ENCODE measurements around the gene WDR46. TPM values are rescaled to one million over a fixed set of nuclear protein-coding genes. Genes with fewer than 3 reads are reported as not detected.
"Not testable (repeated sequence)": the region's sequence is repeated elsewhere in the genome, so short reads cannot be mapped to it uniquely, and the experiment has no call there.

WDR46 gene
- total RNA-seq, 1 donor from 2014 or later: 42.6 TPM

DNA sequence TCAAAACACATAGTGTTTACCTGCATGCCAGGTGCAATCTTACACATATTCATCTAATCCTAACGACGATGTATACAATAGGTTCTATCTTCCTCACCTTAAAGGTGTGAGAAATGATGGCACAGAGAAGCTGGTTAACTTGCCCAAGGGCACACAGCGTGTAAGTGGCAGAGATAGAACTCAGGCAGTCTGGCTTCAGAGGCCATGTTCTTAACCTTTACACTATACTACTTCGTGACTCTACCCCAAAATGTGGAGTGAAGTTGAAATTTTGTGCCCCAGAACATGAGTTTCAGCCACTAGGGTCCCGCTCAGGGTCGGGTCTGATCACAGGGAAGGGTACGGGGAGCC, 17.9 kb downstream of the WDR46 start:
- no peak for DNase-seq

DNA sequence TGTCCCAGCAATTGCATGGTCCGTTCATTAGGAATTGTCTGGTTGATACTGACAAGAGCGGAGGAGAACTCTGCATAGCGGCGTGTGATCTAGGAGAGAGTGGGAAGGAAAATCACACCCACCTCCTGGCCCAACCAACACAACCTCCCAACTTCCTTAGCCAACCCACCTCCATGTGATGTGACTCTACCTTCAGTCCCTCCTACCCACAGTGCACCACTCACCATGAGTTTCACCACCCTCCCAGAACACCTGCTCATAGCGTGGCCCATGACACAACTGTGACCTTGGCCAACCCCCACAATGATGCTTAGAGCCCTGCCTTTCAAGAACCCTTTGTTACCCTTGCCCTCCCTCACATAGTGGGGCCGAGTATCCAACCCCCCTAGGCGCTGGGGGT, 25.0 kb downstream of the WDR46 start:
- no peak for DNase-seq

DNA sequence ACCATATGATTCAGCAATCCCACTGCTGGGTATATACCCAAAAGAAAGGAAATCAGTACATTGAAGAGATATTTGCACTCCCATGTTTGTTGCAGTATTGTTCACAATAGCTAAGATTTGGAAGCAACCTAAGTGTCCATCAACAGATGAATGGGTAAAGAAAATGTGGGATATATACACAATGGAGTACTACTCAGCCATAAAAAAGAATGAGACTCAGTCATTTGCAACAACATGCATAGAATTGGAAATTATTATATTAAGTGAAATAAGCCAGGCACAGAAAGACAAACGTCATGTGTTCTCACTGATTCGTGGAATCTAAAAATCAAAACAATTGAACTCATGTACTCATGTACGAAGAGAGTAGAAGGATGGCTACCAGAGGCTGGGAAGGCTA, 26.5 kb downstream of the WDR46 start:
- DNase-seq: not testable (repeated sequence)

DNA sequence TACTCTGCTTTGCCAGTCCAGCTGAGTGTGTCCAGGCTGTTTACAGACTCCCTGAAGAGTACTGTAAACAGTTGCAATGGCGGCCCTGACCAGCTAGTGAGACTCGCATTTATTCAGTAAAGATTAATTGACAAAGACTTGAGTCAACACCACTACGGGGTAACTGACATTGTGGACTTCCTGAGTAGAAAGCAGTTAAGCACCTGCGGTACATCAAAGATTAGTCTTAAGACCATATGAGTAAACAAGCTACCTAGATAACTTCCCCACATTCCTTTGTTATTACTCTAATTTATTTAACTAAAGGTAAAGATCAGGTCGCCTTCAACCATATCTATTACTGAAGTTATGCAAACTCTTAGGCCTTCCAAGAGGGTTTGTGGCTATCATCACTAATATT, 30.0 kb downstream of the WDR46 start:
- DNase-seq: no peak

DNA sequence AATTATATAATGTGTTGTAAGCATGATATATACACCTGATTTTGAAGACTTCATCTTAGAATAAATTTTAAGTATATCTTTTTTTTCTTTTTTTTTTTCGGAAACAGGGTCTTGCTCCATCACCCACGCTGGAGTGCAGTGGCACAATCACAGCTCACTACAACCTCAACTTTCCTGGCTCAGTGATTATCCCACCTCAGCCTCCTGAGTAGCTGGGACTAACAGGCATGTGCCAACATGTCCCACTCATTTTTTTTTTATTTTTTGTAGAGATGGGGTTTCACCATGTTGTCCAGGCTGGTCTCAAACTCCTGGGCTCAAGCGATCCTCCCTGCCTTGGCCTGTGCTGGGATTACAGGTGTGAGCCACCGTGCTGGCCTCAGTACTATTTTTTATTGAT, 34.4 kb downstream of the WDR46 start:
- DNase-seq: no peak

DNA sequence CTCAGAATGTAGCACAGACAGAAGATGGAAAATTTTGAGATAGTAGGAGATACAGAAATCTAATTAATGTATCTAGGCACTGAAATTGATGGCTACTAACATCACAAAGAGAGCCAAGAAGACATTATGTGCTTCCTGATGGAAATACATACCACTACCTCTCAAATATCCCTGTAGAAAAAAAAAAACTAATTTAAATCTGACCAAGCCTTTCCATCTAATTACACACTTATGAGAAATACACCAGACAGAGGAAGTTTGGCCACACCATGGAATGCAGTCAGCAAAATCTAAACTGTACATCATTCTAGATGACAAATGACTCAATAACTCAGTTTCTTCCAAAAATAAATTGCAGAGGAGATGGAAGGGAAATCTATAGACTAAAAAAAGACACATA, 36.3 kb downstream of the WDR46 start:
- DNase-seq: no peak

DNA sequence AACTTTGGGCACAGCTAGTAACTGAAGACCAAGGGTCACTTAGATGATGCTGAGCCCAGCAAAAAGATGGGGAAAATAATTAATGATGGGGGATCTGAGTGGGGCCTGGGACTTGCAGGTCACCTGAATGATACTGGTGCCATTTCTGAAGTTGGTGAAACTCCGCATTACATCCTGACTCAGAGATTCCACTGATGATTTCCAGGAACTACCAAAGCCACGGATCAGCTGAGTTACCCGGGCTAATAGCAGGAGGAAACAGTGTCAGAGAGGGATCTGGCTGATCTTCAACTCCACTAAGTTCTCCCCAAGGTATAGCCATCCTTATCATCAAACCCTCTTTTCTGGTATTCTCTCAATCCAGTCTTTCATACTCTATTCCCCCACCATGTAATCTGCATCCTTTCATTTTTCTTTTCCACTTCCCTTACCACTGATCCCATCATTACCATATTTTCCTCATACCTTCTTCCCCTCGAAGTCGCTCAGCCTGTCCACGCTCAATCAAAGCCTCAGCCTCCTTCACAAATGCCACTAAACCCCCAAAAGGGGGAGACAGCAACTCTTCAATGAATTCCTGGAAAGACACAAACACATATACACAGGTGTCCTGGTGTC, 37.5 kb downstream of the WDR46 start:
- DNase-seq: no peak

DNA sequence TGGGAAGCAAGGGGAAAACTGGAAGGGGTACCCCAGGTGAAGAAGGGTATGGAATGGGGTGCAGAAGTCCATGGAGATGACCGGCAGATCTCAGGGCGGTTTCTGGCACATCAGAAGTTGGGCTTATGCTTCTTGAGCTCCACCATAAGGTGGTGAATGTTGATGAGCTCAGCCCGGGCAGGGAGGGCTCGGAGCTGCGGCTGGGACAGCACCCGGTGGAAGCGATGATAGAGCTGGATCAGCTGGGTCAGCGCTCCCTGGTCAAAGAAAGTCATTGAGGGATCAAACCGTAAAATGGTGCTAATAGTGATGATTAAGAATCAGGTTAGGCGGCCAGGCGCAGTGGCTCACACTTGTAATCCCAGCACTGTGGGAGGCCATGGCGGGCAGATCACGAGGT, 38.3 kb downstream of the WDR46 start:
- no peak for DNase-seq

DNA sequence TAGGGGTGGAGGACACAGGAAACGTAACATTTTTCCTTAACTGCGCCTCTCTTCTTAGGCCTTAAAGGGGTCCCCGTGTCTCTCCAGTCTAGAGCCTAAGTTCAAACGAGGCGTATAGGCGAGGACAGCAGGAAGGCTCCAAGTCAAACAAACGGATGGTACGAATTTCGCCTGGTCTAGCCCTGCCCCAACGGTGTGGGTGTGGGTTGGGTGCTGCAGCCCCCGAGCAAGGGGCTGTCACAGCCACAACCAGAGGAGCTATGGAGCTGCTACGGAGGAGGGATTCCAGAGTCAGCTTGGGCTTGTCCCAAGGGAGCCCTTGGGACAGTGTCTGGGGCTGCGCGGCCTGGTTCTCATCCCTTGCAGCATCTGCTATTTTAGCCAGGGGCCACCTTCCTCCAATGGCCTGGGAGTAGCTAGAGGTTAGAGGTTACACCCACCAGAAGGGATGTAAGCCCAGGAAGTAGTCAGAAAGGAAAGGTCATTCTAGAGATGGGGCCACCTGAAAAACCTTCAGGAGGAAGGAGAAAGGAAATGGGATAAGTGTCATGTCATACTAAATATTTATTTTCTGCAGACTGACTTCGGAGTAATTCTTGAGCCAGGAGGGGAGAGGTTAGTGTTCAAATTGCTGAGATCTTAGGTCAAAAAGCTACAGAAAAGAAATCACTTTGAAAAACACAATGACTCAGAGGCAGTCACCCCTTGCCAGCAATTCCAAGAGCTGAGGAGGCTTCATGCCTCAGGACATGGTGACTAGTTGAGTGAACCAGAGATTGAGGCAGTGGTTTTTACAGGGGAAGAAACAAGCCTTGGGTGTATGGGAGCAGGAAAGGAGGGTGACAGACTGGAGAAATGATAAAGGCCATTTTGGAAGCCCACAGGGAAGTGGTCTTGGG, 39.1 kb downstream of the WDR46 start:
- no peak for DNase-seq

DNA sequence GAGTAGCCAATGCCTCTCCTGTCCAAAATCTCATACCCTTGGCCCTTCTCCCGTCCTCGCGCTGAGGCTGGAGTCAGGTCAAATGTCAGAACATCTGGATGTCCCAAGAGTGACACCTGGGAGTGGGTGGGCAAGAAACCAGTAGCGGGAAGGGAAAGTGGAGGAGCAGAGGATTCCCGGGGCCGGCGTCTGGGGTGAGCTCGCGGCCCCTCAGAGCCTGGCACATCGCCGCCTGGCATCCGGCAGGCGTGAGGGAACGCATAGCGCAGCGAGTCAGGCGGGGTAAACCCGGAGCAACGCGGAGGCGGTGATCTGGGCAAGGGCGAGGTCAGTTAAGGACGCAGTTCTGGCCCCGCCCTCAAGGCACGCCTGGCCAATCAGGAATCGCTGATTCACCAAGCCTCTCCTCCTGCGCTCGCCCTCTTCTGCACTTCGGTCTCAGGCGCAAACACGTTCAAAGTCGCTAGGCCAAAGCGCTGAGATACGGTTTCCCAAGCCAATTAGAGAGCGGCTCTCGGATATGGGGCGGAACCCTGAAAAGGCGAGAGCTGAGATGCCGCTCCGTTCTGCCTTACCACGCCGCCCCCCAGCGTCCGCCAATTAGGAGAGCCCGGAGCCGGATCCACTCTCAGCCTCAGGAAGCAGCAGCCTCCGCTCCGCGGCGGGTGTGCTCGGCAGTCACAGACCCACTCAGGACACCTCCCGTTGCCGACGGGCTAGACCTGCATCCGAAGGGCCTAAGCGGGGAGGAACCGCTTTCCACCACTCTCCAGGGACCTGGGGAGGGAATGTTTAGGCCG, 39.9 kb downstream of the WDR46 start:
- peak; percentile 98 for DNase-seq

DNA sequence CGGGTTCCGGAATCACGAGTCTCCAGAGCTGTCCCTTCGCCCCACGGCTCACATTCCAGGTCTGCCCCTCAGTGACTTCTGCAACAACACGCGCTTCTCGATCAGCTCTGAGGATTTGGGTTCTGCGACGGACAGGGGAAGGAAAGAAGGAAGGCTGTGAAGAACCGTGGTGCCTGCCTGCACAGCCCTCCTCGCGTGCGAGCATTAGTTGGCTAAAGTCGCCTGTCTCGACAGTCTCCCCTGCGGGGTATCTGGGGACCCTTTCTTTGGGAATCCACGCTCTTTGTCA, 40.5 kb downstream of the WDR46 start:
- DNase-seq: no peak

DNA sequence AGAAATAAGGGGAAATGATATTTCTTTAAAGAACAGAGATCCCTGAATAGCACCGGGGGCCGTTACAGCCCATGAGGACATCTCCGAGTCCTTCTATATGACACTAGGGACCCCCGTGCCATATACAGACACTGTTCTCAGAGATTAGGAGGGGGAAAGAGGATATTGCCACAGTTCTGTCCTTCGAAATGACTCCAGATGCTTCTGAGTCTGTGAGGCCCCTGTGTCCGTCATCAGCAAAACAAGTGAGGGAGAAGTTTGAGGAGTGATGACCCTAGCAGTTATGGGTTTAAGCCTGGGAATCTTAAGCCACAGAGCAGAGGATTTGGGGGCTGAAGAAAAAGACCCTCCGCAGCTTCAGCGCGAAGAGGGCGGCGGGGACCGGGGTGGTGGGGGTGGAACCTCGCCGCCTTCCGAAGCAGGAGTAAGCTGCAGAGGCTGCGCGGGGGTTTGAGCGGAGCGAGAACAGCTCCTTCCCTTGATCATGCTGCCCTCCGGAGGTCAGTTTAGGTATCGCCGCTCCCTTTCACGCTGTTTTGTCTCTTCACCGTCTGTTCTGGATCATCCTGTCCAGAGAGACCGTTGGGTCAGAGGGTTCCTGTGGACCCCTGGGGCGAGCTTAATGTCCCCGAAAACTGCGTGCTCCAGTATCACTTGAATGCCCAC, 40.9 kb downstream of the WDR46 start:
- peak; percentile 70 for DNase-seq

DNA sequence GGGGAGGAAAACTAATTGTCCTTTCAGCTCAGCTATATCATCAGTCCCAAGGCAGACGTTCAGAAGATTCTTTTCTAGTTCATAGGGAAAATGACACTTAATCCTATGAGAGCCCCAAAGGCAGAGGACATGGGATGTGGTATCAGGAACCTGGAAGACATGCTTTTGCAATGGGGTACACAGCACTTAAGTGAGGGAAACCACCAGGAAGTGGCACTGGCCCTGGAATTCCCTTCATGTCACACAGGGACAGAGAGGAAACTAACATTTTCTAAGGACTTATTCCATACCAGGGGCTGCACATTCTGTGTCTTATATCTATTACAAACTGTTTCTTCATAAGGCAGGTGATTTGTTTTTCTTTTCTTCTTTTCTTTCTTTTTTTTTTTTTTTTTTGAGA, 45.6 kb downstream of the WDR46 start:
- DNase-seq: no peak

DNA sequence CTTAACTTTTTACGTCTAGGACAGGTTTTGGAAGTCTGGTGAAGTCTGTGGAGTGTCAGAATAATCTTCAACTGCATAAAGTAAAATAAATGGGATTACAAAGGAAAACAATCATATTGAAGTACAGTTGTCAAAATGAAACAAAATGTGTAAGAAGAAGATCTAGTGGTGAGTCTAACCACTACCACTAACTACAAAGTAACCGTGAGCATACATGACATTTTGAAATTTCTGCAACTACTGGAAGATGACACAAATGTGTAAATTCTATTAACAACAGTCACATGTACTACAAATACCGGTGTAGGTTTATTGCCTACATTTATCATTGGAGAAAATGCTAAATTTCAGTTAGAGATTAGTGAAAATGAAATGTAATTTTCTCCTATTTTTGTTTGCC, 47.1 kb downstream of the WDR46 start:
- no peak for DNase-seq

DNA sequence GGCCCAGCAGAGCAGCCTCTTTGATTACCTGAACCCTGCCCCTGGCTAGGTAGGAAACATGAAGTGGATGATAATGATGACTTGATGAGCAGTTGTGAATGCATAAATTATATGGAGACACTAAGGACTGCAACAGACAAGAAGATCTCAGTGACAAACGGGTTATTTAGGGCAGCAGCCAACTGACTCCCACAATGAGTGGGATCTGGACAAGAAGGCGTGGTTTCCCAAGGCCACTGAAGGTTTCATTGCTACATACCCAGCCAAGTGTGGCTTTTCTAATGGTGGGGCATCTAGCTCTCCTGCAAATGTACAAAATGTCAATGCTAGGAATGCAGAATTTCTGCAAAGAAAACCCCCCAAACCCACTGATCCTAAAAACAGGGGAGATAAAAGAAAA, 51.3 kb downstream of the WDR46 start:
- DNase-seq: no peak

DNA sequence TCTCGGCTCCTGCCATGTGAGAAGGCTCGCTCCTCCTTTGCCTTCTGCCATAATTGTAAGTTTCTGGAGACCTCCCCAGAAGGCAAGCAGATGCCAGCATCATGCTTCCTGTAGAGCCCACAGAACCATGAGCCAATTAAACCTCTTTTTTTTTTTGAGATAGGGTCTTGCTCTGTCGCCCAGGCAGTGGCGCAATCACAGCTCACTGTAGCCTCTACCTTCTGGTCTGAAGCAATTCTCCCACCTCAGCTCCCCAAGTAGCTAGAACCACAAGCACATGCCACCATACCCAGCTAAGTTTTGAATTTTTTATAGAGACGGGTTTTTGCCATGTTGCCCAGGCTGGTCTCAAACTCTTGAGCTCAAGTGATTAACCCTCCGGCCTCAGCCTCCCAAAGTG, 52.2 kb downstream of the WDR46 start:
- no peak for DNase-seq

DNA sequence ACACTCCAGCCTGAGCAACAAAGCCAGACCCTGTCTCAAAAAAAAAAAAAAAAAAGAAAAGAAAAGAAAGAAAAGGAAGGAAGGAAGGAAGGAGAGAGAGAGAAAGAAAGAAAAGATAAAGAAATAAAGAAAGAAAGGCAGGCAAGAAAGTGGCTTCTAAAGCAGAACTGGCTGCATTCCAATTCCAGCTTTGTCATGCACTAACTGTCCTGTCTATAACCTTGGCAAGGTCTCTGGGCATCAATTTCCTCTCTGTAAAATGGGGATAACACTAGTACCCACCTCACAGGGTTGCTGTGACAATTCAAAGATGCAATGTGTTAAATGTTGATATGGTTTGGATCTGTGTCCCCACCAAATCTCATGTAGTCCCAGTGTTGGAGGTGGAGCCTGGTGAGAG, 52.7 kb downstream of the WDR46 start:
- no peak for DNase-seq

DNA sequence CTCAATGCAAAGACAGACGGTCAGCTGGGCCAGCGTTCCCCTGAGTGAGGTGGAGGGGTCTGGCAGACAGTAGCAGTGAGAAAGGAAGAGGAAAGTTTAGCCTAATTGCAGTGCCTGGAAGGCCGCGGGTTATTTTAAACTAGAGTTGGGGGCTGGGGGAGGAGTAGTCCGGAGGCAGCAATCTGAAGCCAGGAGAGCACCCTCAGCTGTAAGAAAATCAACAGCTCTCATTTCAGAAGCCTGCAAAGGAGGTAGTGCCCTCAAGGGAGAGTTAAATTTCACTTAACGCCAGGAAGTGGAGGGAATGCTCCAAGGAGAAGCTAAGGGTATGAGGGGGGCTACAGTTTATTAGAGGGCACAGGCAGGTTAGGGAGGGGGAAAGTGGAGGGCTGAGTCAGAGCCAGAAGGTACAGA, 53.8 kb downstream of the WDR46 start:
- DNase-seq: no peak

Other genes starting within 250 kb of the WDR46 start
- 1.4 TPM for gene HLA-DPA1, start 215.6 kb downstream of the WDR46 start, total RNA-seq
- 1.4 TPM for gene HLA-DPB1, start 213.2 kb downstream of the WDR46 start, total RNA-seq
- 0.94 TPM for gene COL11A2, start 96.8 kb downstream of the WDR46 start, total RNA-seq
- gene RXRB, start 88.6 kb downstream of the WDR46 start, total RNA-seq: 22.6 TPM
- gene SLC39A7, start 88.4 kb downstream of the WDR46 start, total RNA-seq: 34.8 TPM
- gene HSD17B8, start 84.6 kb downstream of the WDR46 start, total RNA-seq: 4.5 TPM
- 20.6 TPM for gene RING1, start 80.7 kb downstream of the WDR46 start, total RNA-seq
- 35.1 TPM for gene VPS52, start 17.4 kb downstream of the WDR46 start, total RNA-seq
- 3,778 TPM for gene RPS18, start 17.2 kb downstream of the WDR46 start, total RNA-seq
- 12.5 TPM for gene B3GALT4, start 12.1 kb downstream of the WDR46 start, total RNA-seq
- 27.0 TPM for gene PFDN6, start 362 bp upstream of the WDR46 start, total RNA-seq
- gene RGL2, start 9.7 kb upstream of the WDR46 start, total RNA-seq: 13.7 TPM
- gene TAPBP, start 24.8 kb upstream of the WDR46 start, total RNA-seq: 10.5 TPM
- gene ZBTB22, start 28.5 kb upstream of the WDR46 start, total RNA-seq: 28.4 TPM
- gene DAXX, start 33.7 kb upstream of the WDR46 start, total RNA-seq: 30.1 TPM
- gene KIFC1, start 102.6 kb upstream of the WDR46 start, total RNA-seq: 3.6 TPM
- gene PHF1, start 121.8 kb upstream of the WDR46 start, total RNA-seq: 17.9 TPM
- gene CUTA, start 128.9 kb upstream of the WDR46 start, total RNA-seq: 59.1 TPM
- gene SYNGAP1, start 130.8 kb upstream of the WDR46 start, total RNA-seq: 21.5 TPM
- gene ZBTB9, start 165.3 kb upstream of the WDR46 start, total RNA-seq: 9.2 TPM